ENCODE measurements around the gene OR2AE1.

Gene OR2AE1

GRCh38 chr7:99910976-99911375, 34.1 kb upstream of the OR2AE1 start:
- H3K4me3 ChIP-seq (replicated peaks; ENCODE audit: low read depth, low read length) = no peak overlapping the region
- TF ChIP-seq, protein P1, sequence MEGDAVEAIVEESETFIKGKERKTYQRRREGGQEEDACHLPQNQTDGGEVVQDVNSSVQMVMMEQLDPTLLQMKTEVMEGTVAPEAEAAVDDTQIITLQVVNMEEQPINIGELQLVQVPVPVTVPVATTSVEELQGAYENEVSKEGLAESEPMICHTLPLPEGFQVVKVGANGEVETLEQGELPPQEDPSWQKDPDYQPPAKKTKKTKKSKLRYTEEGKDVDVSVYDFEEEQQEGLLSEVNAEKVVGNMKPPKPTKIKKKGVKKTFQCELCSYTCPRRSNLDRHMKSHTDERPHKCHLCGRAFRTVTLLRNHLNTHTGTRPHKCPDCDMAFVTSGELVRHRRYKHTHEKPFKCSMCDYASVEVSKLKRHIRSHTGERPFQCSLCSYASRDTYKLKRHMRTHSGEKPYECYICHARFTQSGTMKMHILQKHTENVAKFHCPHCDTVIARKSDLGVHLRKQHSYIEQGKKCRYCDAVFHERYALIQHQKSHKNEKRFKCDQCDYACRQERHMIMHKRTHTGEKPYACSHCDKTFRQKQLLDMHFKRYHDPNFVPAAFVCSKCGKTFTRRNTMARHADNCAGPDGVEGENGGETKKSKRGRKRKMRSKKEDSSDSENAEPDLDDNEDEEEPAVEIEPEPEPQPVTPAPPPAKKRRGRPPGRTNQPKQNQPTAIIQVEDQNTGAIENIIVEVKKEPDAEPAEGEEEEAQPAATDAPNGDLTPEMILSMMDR (IDR thresholded peaks at IDR 0.05; ENCODE audit: low read length, missing control alignments) = no peak
- no peak for DNase-seq (ENCODE audit: low read depth)

GRCh38 chr7:99901581-99901980, 24.7 kb upstream of the OR2AE1 start:
- DNase-seq (ENCODE audit: low read depth) = no peak
- H3K4me3 ChIP-seq (replicated peaks; ENCODE audit: low read depth, low read length) = no peak overlapping the region
- TF ChIP-seq, protein P1 (IDR thresholded peaks at IDR 0.05; ENCODE audit: low read length, missing control alignments) = no peak

DNA sequence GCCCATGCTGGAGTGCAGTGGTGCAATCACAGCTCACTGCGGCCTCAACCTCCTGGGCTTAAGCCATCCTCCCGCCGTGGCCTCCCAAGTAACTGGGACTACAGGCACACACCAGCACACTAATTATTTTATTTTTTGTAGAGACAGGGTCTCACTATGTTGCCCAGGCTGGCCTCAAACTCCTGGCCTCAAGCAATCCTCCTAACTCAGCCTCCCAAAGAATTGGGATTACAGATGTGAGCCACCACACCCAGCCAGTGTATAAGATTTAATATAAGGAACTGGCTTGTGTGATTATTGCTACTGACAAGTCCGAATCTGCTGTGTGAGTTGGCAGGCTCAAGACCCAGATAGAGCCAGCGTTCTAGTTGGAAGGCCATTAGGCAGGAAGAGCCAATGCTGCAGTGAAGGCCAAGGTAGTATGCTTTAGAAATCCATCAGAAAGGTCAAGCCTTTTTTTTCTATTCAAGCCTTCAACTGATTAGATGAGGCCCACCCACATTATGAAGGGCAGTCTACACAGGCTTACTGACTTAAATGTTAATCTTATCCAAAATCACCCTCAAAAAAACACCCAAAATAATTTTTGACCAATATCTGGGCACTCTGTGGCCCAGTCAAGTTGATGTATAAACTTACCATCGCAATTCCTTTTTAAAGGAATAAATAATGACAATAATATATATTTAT, 23.1 kb upstream of the OR2AE1 start:
- TF ChIP-seq, protein P1 (IDR thresholded peaks at IDR 0.05; ENCODE audit: low read length, missing control alignments) = no peak
- H3K4me3 ChIP-seq (replicated peaks; ENCODE audit: low read depth, low read length) = no peak overlapping the region
- DNase-seq (ENCODE audit: low read depth) = no peak

- DNase-seq (ENCODE audit: low read depth) = no peak
- TF ChIP-seq, protein P1 (IDR thresholded peaks at IDR 0.05; ENCODE audit: low read length, missing control alignments) = no peak
- H3K4me3 ChIP-seq (replicated peaks; ENCODE audit: low read depth, low read length) = no peak overlapping the region
These were observed 22.0 kb upstream of the OR2AE1 start for GRCh38 chr7:99898836-99899235.

DNA sequence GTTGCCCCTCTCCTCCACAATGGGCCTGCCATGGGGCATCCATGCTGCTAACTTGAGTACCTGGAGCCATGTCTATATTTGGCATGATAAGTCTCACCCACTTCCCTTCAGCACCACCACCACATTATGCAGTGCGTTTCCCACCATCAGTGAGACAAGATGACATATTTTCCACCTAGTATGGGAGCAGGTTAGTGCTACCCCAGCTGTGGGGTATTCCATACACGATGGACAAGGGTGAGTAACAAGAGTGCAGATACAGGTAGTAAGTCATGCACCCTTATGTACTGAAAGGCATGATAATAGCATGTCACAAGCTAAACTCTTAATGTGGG, 21.2 kb upstream of the OR2AE1 start:
- TF ChIP-seq, protein P1 (IDR thresholded peaks at IDR 0.05; ENCODE audit: low read length, missing control alignments) = no peak
- DNase-seq (ENCODE audit: low read depth) = no peak
- H3K4me3 ChIP-seq (replicated peaks; ENCODE audit: low read depth, low read length) = no peak overlapping the region

DNA sequence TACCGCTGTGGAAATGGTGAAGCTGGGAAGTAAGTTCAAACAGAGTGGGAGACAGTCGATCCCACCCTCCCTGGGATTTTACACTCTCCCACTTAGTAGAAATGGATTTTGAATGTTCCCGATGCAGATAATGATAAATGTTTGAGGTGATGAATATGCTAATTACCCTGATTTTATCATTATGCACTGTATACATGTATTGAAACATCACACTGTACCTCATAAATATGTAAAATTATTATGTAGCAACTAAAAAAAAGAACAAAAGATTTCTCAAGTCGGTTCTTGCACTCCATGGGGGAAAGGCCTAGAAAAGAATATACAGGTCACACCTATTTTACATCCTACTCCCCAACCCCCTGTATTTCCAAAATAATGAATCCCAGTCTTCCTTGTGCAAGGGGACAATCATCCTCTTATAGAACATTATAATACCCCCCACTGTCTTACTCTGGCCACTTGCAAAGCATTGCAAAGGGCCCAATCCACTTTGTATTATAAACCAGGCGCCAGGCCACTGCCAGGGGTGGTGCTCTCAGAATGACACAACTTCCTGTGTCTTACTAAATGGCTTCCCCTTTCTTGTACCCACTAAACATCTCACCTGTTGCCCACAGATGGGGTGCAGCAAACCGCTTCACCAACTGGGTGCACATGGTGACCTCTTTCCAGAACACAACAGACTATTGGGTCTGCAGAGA, 20.6 kb upstream of the OR2AE1 start:
- H3K4me3 ChIP-seq (replicated peaks; ENCODE audit: low read depth, low read length) = no peak overlapping the region
- TF ChIP-seq, protein P1 (IDR thresholded peaks at IDR 0.05; ENCODE audit: low read length, missing control alignments) = no peak
- no peak for DNase-seq (ENCODE audit: low read depth)

DNA sequence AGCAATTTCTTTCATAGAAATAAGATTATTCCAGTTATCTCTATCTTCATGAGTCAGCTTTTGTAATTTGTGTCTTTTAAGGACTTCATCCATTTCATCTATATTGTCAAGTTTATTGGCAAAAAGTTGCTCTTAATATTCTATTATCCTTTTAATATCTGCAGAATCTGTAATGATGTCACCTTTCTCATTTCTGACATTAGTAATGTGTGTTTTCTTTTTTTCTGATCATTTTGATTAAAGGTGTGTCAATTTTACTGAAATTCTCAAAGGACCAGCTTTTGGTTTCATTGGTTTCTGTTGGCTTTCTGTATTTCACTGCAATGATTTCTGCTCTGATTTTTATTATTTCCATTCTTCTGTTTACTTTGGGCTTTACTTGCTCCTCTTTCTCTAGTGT, 17.9 kb upstream of the OR2AE1 start:
- no peak overlapping the region for H3K4me3 ChIP-seq (replicated peaks; ENCODE audit: low read depth, low read length)
- no peak for DNase-seq (ENCODE audit: low read depth)
- TF ChIP-seq, protein P1 (IDR thresholded peaks at IDR 0.05; ENCODE audit: low read length, missing control alignments) = no peak

All from fibroblast of pulmonary artery (primary cell).